NCI-H748 (cell line): ENCODE results near the gene SH3GL1.

Source experiments
- DNase-seq: peaks from one replicate; lab custom pipeline; 2025; ENCODE audit not compliant: unreplicated experiment; lab: John Stamatoyannopoulos, UW

The SH3GL1 gene

GRCh38 chr19:4376028-4376670, 24.2 kb downstream of the SH3GL1 start:
- DNase-seq = no peak

- no peak for DNase-seq
Measured at GRCh38 chr19:4375164-4376027, 25.0 kb downstream of the SH3GL1 start.

- no peak for DNase-seq
Measured at GRCh38 chr19:4374498-4375163, 25.7 kb downstream of the SH3GL1 start.

GRCh38 chr19:4373601-4374497, 26.5 kb downstream of the SH3GL1 start:
- DNase-seq = no peak

- DNase-seq = no peak
Measured at GRCh38 chr19:4373013-4373367, 27.4 kb downstream of the SH3GL1 start.

GRCh38 chr19:4372165-4373012, 28.0 kb downstream of the SH3GL1 start:
- DNase-seq = no peak

GRCh38 chr19:4371247-4372164, 28.8 kb downstream of the SH3GL1 start:
- DNase-seq = no peak

GRCh38 chr19:4370418-4371041, 29.8 kb downstream of the SH3GL1 start:
- DNase-seq = no peak

- no peak for DNase-seq
Measured at GRCh38 chr19:4369888-4370260, 30.5 kb downstream of the SH3GL1 start.

GRCh38 chr19:4369109-4369887, 31.0 kb downstream of the SH3GL1 start:
- DNase-seq = no peak

GRCh38 chr19:4368128-4368820, 32.1 kb downstream of the SH3GL1 start:
- no peak for DNase-seq

- DNase-seq = no peak
Measured at GRCh38 chr19:4367781-4368127, 32.6 kb downstream of the SH3GL1 start.

- DNase-seq = no peak
Measured at GRCh38 chr19:4367336-4367723, 33.0 kb downstream of the SH3GL1 start.

GRCh38 chr19:4366666-4367335, 33.5 kb downstream of the SH3GL1 start:
- DNase-seq = no peak

- DNase-seq = no peak
Measured at GRCh38 chr19:4365791-4366665, 34.3 kb downstream of the SH3GL1 start.

- no peak for DNase-seq
Measured at GRCh38 chr19:4365341-4365740, 35.0 kb downstream of the SH3GL1 start.
